HTR-8/SVneo (cell line): Measurements from ENCODE around the gene MCM5.
"Not testable (repeated sequence)": the region's sequence is repeated elsewhere in the genome, so short reads cannot be mapped to it uniquely, and the experiment has no call there.

Source experiments
- DNase-seq: peaks from one replicate; pipeline ENCODE4 v3.0.0; 2011; ENCODE audit warnings: low spot score, mixed read lengths; ENCODE audit not compliant: insufficient read length
- FAIRE-seq: peaks from 2 replicates; lab custom pipeline; 2011; peaks lifted over from hg19 to GRCh38; lab: Jason Lieb, UNC

The MCM5 gene

GRCh38 chr22:35464399-35464798, 64.5 kb downstream of the MCM5 start:
- no peak for FAIRE-seq
- no peak for DNase-seq

GRCh38 chr22:35465109-35465701, 65.3 kb downstream of the MCM5 start:
- no peak for DNase-seq
- FAIRE-seq: no peak

- FAIRE-seq (no peak), DNase-seq (no peak)
Observed at GRCh38 chr22:35467681-35468434, 67.9 kb downstream of the MCM5 start.

GRCh38 chr22:35470903-35471321, 71.0 kb downstream of the MCM5 start:
- FAIRE-seq: no peak
- DNase-seq: no peak

- not testable (repeated sequence) for DNase-seq, FAIRE-seq
Observed at GRCh38 chr22:35471566-35471965, 71.6 kb downstream of the MCM5 start.

GRCh38 chr22:35472488-35472887, 72.5 kb downstream of the MCM5 start:
- no peak for FAIRE-seq
- no peak for DNase-seq

- FAIRE-seq (no peak), DNase-seq (no peak)
Observed at GRCh38 chr22:35473971-35474370, 74.0 kb downstream of the MCM5 start.
